Measurements from ENCODE around the gene GRID1.

The GRID1 gene

DNA sequence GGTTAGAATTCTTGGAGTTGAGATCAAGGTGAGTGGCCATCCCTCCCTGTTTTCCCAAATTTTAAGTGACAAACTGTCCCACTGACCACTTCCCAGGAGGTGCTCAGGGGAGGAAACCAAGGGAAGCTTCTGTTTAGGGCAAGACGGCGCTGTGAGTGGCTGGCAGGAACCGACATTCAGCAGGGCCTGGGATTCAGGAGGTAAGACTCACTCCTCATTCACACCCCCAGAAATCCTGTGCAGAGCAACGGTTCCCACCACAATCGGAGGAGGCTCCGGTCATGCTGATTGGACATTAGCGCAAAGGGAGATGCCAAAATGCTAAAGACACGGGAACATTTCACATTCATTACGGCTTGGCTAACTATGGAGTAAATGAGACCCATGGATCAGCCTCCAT, 200.9 kb downstream of the GRID1 start:
- DNase-seq (ENCODE audit: low spot score): no peak

DNA sequence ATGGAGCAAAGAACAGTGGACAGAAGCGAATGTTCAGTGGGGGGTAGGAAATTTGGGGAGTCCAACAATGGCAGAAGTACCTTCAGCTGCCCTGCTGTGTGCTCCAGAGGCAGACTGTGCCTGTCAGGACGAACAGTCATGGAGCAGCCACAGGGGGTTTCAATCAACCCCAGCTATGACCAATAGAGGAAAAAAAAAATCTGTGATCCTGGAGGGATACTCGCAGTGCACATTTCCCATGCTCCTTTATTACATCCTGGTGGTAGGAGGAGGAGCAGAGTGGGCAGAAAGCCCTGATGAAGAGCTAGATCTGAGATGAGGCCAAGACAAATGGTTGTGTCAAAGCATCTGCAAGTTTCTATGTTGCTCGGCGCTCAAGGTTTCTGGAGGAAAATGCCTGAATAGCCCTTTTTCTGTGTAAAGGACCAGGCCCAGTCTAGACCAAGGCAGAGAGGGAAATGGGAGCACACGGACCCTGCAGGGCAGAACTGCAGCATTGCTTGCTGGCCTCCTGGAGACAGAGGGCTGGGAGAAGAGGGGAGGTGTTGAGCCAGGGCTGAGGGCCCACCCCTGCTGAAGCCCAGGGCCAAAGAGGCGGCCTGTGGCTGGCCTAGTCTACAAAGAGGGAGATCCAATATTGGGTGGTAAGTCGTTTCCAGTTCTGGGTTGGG, 201.5 kb downstream of the GRID1 start:
- DNase-seq (ENCODE audit: low spot score): no peak

DNA sequence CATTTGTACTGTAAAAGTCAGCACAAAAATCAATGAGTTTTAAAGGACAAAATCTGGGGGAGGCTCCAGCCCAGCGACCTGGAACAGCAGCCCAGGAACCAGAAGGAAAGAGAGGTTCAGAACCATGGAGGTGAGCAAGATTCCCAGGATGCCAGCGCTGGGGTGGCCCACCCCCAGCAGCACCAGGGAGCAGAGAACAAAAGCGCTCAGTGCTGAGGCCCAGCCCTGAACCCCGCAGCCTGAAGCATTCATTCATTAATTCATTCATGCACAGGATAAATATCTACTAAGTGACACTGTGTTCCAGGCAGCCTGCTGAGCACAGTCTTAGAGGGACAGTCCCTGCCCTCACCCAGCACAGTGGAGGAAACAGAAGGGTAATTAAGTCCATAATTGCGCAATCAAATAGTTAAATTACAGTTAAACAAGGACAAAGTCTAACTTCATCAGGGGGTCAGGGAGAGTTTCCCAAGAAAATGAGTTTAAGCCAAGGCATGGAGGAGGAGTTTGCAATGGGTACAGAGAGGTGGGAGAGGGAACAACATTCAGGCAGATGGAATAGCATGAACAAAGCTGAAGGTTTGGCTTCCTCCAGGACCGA, 202.3 kb downstream of the GRID1 start:
- DNase-seq (ENCODE audit: low spot score): no peak

DNA sequence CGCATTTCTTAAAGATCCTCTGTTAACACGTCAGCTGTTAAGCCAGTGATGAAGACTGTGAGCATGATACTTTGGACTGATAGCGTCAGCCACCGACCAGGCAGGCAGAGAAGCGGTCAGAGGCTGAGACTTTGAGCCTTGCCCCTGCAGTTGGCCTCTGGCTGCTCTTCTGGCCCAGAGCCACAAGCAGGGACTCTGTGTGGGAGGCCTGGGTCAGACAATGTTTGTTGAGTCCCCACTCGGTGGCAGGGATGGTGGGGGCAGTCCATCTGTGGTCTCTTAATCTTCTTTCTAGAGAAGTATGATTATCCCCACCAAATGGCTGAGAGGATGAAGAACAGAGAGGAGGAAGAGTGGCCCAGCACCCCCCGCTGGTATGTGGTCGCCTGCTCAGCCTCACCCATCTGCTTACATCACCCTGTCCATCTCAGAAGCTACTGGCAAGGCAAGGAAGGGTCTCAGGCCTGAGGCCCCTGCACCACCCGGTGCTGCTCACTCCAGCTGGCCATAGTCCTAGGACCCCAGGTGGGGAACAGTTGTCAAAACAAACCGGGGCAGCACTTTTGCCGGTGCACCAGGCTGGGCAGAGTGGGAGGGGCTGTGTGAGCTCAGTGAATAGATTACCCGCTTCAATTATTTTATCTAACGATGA, 202.9 kb downstream of the GRID1 start:
- DNase-seq (ENCODE audit: low spot score): no peak

DNA sequence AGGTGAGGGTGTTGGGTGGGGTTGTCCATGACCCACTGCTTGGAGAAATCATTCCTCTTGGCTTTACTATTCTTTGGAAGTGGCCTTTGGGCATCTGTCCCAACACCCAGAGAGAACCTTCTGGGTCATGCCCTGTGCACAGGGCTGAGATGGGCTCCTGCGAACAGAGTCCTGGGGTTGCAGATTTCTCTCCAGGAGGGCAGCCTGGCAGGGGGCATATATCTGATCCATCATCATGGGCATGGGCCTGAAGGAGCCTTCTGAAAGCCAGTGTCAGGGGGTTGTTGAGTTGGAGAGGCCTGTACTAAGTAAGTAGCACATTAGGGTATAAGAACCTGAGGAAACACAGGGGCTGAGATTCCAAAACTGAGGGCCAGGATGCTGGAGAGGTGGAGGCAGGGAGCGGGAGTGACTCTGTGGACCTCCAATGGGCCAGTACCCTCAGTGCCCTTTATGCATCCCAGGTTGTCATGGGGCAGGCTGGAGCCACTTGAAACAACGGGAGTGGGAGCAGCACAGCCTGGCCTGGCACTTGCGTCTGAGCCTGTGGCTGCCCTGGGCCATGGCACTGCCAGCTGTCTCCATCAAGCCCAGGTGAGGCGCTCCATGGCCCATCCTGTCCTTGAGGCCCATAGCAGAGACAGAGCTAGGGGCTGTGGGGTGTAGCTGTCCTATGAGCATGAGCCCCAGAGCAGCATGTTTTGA, 203.7 kb downstream of the GRID1 start:
- no peak for DNase-seq (ENCODE audit: low spot score)

DNA sequence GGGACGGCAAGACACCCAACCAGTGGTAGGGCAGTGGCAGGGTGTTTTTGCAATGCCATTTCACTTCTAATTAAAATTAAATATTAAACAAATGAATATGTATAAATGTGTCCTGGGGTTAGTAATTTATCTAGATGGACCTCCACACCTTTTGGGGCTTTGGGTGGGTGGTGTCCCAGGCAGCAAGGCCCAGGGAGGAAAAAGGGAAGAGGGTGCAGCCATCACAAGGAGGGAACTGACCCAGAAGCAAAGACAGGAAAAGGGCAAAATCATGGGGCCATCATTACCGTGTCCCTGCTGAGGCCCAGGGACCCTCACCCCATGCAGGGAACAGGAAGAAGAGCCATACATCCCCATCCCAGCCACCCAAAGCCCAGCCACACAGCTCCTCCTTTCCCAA, 204.6 kb downstream of the GRID1 start:
- no peak for DNase-seq (ENCODE audit: low spot score)

DNA sequence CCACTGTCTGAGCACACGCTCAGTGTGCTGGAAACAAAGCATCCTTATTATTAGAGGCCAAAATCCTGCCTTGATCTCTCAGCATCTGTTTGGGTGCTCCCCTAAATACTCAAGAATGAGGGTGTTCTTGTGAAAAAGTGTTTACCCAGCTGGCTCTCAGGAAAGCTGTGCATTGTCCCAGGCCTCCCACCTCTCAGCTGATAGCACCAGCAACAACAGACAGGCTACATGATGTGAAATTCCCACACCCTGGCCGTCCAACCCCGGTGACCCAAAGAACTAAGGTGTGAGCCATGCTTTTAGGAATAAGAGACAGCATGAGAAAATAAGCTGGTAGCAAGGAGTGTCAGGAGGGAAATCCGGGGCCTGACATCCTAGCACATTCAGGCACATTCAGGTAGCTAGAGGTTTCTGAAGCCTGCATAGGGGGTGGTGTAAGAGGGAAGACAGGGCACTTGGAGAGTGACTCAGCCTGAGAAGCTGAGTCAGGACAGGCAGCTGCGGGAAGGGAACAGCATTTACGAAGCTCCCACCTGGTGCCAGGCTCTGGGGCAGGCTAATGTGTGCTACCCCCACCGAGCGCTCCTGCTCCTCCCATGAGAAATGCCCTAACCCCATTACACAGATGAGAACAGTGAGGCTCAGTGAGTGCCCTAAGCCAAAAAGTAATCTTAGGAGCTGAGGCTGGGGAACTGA, 205.6 kb downstream of the GRID1 start:
- DNase-seq (ENCODE audit: low spot score): no peak

DNA sequence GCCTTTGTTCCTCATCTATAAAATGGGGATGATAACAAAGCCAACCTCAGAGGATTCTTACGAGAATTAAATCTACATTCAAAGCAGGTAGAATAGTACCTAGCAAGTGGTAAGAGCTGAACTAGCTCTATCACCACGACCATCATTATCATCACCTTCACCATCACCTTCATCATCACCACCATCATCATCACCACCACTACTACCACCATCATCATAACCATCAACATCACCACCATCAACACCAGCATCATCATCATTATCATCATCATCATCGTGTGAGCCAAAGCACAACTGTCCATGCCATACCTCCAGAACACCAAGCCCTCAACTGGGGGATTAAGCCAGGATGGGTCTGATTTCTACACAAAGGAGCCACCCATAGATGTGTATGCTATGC, 206.8 kb downstream of the GRID1 start:
- DNase-seq (ENCODE audit: low spot score): no peak

DNA sequence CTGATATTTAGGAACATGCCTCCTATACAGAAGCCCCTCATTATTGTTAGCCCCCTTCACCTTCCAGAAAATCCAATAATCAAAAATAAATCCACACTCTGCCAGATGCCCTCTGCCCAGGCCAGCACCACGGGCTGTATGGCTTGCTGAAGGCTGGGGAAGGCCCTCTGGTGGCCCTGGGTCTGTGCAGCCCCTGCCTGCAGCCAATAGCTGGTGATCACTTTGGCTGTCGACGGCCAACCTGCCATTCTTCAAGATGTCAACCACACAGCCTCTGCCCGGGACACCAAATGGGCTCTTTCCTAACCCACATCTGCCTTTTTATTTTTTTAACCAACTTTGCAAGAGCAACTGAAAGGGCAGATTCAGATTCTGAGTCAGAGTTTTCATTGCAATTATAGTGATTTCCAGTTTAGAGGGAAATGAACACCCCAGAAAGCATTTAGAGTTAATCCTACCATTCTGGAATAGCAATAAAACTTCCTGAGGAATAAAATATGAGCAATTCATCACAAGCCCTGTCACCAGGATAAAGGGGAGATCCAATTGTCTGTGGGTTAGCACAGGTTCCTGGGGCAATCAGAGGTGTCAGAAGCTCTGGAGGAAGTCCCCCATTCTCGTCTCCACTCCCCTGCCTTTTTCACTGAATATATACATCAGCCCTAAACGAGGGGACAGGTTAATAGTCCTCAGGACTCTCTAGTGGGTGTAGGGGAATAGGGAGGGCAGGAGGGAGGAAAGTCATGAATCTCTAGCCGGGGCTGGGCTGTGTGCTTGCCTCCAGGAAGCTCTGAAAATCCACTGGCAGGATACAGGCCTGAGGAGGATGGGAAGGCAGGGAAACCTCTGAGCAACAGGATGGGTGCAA, 211.3 kb downstream of the GRID1 start:
- DNase-seq (ENCODE audit: low spot score): no peak

DNA sequence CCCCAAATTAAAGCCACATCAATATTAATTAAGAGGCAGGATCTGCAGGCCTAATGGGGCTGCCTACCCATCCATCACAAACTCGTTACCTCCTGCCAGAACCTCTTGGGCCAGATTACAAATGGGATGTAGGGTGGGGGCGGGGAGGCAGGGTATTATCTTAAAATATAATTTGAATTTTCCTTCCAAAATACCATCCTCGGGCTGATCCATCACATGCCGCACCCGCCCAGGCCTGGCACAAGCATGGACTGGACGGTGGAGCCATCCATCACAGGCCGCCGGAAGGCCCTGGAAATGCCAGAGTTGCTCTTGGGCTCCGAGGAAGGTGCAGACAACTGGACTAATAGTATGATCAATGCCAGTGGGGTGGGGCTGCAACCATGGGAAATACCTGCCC, 212.8 kb downstream of the GRID1 start:
- no peak for DNase-seq (ENCODE audit: low spot score)

DNA sequence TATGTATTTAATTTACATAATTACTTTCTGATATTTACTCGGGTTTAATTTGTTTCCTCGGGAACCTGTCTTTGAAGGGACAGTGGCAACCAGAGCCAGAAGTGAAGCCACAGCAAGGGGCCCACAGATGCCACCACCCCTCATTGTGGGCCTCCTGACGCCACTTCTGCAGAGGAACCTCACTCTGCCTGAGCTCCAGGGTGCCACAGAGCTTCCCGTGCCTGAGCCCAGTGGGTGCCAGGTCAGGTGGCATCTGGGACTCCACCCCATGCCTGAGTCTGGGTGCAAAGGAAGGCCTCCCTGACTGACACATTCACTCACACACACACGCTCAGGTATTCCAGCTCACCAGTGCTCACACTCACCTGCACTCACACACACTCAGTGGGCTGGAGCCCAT, 213.7 kb downstream of the GRID1 start:
- DNase-seq (ENCODE audit: low spot score): no peak

DNA sequence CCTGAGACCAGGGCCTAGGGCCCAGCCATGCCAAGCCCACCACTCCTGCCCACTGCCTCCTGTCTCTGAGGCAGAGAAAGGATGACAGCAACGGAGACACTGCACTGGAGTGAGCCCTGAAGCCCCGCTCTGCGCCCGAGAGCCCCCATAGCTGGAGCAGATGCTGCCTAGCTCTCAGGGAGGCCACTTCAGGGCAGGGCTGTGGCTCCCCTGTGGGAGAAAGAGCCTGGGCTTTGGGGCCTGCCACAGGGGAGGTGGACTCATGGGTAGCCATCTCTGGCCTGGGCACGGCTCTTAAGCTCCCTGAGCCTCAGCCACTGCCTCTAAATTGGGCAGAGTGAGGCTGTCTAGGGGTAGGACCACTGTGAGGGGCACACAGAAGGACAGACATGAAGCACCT, 214.2 kb downstream of the GRID1 start:
- no peak for DNase-seq (ENCODE audit: low spot score)

DNA sequence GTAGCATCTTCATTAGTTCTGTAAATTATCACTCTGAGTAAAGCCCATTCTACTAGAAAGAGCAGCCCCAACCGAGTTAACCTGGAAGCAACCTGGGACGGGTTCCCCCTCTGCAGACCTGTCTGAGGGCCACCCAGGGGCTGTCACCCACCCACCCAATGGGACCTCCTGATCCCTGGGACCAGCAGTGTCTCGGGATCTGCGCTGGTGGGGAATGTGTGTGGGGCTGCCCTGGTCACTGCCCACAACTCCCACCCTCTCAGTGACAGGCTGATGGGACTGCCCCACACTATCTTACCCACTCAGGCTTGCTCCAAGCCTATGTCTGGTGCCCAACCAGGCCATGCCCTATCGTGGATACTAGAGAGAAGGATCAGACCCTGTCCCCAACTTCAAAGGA, 215.0 kb downstream of the GRID1 start:
- no peak for DNase-seq (ENCODE audit: low spot score)

DNA sequence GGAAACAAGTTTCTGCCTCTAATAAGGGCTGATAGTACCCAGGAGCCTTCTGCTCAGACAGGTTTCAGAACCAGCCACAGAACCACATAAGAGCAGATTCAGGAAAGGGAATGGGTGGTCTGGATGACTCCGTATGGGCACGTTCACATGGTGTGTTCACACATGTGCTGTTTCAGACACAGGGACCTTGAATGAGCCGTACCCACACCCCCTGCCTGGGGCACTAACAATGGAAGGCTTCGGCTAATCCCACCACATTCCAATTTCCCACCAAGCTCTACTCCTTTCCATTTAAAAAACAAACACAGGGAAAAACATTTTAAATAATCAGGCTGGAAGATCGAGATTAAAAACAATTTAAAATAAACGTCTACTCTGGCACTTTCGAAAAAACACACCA, 217.3 kb downstream of the GRID1 start:
- no peak for DNase-seq (ENCODE audit: low spot score)

DNA sequence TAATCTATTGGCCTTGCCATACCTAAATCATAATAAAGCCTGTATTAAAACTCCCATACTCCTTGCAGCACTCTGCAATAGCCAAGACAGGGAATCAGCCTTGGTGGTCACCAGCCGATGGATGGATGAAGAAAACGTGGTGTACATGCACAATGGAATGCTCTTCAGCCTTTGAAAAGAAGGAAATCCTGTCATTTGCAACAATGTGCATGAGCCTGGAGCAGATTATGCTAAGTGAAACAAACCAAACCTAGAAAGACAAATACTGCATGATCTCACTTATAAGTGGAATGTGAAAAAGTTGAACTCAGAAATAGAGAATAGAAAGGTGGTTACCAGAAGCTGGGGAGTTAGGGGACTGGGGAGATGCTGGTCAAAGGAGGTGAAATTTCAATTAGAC, 218.5 kb downstream of the GRID1 start:
- no peak for DNase-seq (ENCODE audit: low spot score)

DNA sequence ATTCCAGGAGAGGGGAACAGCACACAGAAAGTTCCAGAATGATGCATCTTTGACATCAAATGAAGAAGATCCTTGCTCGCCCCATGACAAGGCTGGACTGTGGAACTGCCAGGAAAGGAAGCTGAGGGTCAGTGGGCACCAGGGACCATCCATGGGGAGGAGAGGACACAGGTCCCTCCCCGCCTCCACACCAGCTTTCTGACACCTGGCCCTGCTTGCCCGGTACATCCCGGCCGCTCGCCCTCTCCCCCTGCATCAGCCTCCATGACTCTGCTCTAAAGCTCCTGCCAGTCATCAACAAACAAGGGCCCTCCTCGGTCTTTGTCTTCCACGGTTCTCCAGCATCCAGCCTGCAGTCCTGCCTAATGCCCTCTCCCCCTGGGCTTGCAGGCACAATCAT, 222.3 kb downstream of the GRID1 start:
- DNase-seq (ENCODE audit: low spot score): no peak

DNA sequence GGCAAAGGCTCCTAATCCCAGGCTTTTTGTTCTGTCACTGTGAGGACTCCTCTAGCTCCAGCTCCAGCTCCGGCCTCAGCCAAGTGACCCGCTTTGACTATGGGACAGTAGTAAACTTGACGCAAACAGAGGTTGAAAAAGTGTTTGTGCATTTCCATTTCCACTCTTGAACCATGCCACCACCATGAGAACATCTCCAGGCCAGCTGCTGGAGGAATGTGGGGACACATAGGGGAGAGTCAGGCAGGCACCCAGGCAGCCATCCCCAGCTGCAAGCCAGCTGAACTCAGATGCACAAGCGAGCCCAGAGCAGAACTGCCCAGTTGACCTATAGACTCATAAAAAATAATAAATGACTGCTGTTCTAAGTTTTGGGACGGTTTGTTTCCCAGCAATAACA, 224.7 kb downstream of the GRID1 start:
- no peak for DNase-seq (ENCODE audit: low spot score)

DNA sequence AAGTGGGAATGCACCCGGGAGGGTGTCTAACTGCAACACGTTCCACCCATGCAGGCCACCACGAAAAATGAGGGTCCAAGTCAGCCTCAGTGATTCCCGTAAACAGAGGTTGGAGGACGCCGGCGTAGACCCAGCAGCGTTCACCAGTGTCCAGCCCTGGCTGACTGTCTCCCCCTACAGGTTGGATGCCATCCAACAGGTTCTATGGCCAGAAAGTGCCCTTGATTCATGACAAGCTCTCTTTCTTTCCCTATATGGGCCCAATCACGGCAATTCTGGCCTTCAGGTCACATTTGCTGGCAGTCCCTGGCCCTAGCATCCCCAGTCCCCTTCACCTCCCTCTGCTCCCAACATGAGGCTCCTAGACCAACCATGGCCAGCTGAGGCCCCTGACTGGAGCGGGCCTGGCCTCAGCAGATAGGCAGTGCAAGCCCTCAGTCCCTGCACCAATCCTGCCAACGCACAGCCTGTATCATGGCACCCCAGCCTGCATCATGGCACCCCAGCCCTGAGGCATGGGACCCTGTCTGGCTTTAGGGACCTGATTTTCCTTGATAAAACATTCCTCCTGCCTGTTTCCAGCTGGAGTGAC, 227.4 kb downstream of the GRID1 start:
- no peak for DNase-seq (ENCODE audit: low spot score)

DNA sequence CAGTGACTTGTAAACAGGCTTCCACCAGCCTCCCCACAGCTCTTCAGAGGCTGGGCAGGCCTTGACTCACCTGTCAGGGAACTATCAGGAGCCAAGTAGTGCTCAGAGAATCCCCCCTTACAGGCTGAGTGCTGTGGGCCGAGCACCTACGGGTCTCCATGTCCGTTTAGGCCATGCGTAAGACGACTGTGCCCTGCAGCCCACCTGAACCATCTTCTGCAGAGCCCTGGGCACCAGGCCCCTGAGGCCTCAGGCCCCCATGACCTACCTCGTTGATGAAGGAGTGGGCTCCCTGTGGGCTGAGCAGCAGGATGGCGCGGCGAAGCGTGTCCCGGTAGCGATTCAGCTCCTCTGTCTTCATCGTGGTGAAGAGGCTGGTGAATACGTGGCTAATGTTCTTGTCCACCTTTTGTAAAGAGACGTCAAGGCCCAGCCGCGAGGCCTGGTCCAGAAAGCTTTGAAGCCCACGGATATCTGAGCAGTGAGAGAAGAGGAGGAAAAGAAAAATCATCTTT, 228.0 kb downstream of the GRID1 start:
- no peak for DNase-seq (ENCODE audit: low spot score)

DNA sequence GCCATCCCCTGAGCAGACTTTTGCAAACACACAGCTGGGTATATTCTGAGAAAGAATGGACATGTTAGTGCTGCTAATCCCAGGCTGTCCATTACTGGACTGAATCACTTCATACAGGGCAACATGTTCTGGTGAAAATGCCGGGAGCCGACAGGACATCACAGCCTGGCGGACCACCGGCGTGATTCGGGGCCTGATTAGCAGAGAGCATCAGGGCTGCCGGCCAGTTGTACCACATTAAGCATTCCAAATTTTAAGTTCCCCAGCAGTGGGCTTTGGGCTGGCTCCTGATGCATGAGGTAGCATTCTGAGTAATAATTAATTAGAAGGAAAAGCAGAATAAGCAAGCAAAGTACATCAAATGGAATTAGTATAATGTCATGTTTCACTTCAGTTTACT, 229.0 kb downstream of the GRID1 start:
- no peak for DNase-seq (ENCODE audit: low spot score)

DNA sequence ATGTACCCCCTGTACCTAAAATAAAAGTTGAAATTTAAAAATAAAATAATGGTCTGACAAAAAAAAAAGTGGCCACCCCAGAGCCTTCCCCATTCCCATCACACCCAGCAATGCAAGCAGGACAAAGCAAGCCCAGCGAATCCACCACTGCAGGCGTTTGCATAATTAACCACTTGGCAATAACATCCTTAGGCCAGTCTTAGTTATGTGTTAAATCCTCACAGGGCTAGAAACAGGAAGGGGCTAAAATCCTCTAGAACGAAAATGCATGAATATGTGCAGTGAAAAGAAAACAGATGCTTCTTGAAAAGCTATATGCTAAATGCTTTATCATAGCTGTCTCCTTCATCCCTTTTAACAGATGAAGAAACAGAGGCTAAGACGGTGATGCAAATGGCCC, 229.7 kb downstream of the GRID1 start:
- DNase-seq (ENCODE audit: low spot score): no peak

Measured in D341Med (cell line).